PC-3 (cell line): ENCODE measurements around the gene TMEM171. TPM values are rescaled to one million over a fixed set of nuclear protein-coding genes. Genes with fewer than 3 reads are reported as not detected.

Source experiments
- ATAC-seq: fragments of 200-7000 bp; cut with Tn5 transposase; 2 replicates; pipeline ENCODE4 v1.9.1; 2020; ENCODE audit warnings: mild to moderate bottlenecking, moderate library complexity
- BruUV-seq: library from RNA; stranded (reverse); fragments of 400-500 nt; replicated peaks from 2 replicates; lab custom pipeline; 2021; lab: Mats Ljungman, UMichigan
- CTCF ChIA-PET: fragments of 300-600 bp; sonication (Branson Sonifier 250); formaldehyde crosslinking; loops from one replicate; lab custom pipeline; 2022; ENCODE audit warnings: antibody characterized with exemption; lab: Charles Lee
- POLR2A ChIA-PET: fragments of 300-600 bp; sonication (Branson Sonifier 250); formaldehyde crosslinking; loops from one replicate; lab custom pipeline; 2022; ENCODE audit warnings: antibody characterized with exemption; ENCODE audit not compliant: unreplicated experiment; lab: Charles Lee
- DNase-seq: peaks from one replicate; pipeline ENCODE4 v3.0.0-alpha.2; 2015
- H2AFZ ChIP-seq: fragments of 300-600 bp; sonication (generic); 2 replicates; pipeline ENCODE4 v1.6.0; 2016; ENCODE audit warnings: antibody characterized with exemption, low read length
- H3F3A ChIP-seq: fragments of 300-600 bp; sonication (generic); one replicate; pipeline ENCODE4 v1.6.0; 2017; ENCODE audit warnings: antibody characterized with exemption, low read length, control low read depth, mild to moderate bottlenecking; ENCODE audit not compliant: unreplicated experiment
- H3K27ac ChIP-seq: fragments of 300-600 bp; sonication (generic); 2 replicates; pipeline ENCODE4 v1.5.1; 2016; ENCODE audit warnings: mild to moderate bottlenecking, low read length
- H3K27me3 ChIP-seq: fragments of 300-600 bp; sonication (generic); 2 replicates; pipeline ENCODE4 v1.6.1; 2016; ENCODE audit warnings: low read length, mixed read lengths
- H3K36me3 ChIP-seq: fragments of 300-600 bp; sonication (generic); 2 replicates; pipeline ENCODE4 v1.6.1; 2016; ENCODE audit warnings: low read depth, mixed run types, low read length, mixed read lengths
- H3K4me1 ChIP-seq: fragments of 300-600 bp; sonication (generic); 2 replicates; pipeline ENCODE4 v1.5.1; 2016; ENCODE audit warnings: low read length; ENCODE audit not compliant: insufficient read depth
- H3K4me2 ChIP-seq: fragments of 300-600 bp; sonication (generic); 2 replicates; pipeline ENCODE4 v1.6.0; 2016; ENCODE audit warnings: low read length
- H3K4me3 ChIP-seq: fragments of 300-600 bp; sonication (generic); 2 replicates; pipeline ENCODE4 v1.5.1; 2016; ENCODE audit warnings: mild to moderate bottlenecking, low read length, mixed read lengths
- H3K79me2 ChIP-seq: fragments of 300-600 bp; sonication (generic); 2 replicates; pipeline ENCODE4 v1.6.1; 2017; ENCODE audit warnings: low read length, mixed read lengths
- H3K9ac ChIP-seq: fragments of 300-600 bp; sonication (generic); 2 replicates; pipeline ENCODE4 v1.6.0; 2016; ENCODE audit warnings: mild to moderate bottlenecking, low read length
- H3K9me2 ChIP-seq: fragments of 300-600 bp; sonication (generic); replicated peaks from 2 replicates; pipeline ENCODE4 v1.6.1; 2016; ENCODE audit warnings: mixed run types, low read length, mixed read lengths
- H3K9me3 ChIP-seq: fragments of 300-600 bp; sonication (generic); 2 replicates; pipeline ENCODE4 v1.6.1; 2016; ENCODE audit warnings: low read length, mixed read lengths
- H4K20me1 ChIP-seq: fragments of 300-600 bp; sonication (generic); 2 replicates; pipeline ENCODE4 v1.6.1; 2016; ENCODE audit warnings: low read length, mixed read lengths
- EZH2 ChIP-seq: fragments of 300-600 bp; sonication (generic); IDR thresholded peaks from one replicate; pipeline ENCODE4 v1.6.1; 2017; ENCODE audit warnings: antibody characterized with exemption, mild to moderate bottlenecking, low read length; ENCODE audit not compliant: unreplicated experiment
- EZH2phosphoT487 ChIP-seq: fragments of 300-600 bp; sonication (generic); IDR thresholded peaks from 2 replicates; pipeline ENCODE4 v1.6.1; 2018; ENCODE audit warnings: mild to moderate bottlenecking, antibody characterized with exemption, low read length, borderline replicate concordance
- intact Hi-C: fragments of 100-400 bp; cut with micrococcal nuclease; formaldehyde crosslinking; loops from 2 replicates; pipeline ENCODE4 v1.9.0; 2023
- total RNA-seq: library from RNA; depleted of rRNA; stranded (reverse); fragments of >200 nt; gene quantifications from 2 replicates; pipeline ENCODE4 v1.2.3, GENCODE V29; 2014
- TF ChIP-seq, protein P1 (sequence below): fragments of 300-600 bp; sonication (generic); conservative IDR thresholded peaks from 2 replicates; pipeline ENCODE4 v1.5.1; 2017; ENCODE audit warnings: antibody characterized with exemption, low read depth, mild to moderate bottlenecking, low read length

The TMEM171 gene
- total RNA-seq, 1 experiment from 2014 or later: 1.8 TPM

DNA sequence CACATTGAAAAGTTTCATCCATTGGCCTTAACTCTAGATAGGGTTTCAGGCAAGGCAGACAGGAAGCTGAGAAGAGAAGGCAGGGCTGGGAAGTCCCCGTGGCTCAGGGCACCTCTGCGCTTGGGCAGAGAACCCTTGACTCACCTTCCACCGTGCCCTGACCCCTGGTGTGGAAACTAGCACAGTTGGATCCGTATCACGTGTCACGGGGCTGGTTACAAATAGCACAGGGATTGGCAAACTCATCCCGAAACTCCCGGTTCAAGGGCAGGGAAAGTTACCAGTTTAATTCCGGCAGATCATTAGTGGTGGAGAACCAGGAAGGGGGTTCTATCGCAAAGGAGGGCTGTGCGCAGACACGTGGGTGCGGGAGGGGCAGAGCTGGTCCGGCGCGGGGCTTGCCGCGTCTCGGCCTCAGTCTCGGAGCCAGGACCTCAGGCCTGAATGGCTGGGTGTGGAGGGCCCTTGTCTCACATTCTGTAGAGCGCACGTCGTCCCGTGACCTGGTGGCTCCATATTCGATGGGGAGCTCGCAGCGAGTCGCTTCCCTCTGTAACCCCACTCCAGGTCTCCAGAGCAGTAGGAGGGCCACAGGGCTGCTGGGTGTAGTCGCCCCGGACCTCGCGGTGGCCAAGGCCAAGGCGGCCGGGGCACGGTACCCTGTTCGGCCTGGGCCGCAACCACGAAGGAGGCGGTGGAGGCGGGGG is 771 bp upstream of the TMEM171 start:
- ChIA-PET POLR2A (no interaction called here), CTCF (no interaction called here)
- TF ChIP-seq EZH2 (no peak), EZH2phosphoT487 (no peak)
- TF ChIP-seq, protein P1, sequence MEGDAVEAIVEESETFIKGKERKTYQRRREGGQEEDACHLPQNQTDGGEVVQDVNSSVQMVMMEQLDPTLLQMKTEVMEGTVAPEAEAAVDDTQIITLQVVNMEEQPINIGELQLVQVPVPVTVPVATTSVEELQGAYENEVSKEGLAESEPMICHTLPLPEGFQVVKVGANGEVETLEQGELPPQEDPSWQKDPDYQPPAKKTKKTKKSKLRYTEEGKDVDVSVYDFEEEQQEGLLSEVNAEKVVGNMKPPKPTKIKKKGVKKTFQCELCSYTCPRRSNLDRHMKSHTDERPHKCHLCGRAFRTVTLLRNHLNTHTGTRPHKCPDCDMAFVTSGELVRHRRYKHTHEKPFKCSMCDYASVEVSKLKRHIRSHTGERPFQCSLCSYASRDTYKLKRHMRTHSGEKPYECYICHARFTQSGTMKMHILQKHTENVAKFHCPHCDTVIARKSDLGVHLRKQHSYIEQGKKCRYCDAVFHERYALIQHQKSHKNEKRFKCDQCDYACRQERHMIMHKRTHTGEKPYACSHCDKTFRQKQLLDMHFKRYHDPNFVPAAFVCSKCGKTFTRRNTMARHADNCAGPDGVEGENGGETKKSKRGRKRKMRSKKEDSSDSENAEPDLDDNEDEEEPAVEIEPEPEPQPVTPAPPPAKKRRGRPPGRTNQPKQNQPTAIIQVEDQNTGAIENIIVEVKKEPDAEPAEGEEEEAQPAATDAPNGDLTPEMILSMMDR: no peak

DNA sequence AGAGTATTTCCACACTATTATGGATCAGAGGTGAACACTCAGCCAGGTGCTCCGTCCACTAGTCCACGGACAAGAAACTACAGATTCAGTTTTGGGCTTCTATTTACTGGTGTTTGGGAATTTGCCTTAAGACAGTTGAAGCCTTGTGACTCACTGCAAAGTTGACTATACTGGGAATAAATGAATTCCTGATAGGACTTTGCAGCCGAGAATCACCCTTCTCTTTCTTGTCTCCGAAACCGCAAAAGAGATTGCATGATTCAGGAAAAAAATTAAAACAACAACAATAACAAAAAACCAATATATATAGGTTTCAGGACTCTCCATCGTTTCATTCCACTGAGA is 716 bp downstream of the TMEM171 start:
- H3K79me2 ChIP-seq: no peaks in the 10 kb centered on the region
- intact Hi-C loops: no loop called here
- no peak for TF ChIP-seq EZH2phosphoT487
- TF ChIP-seq, protein P1: no peak
- TF ChIP-seq EZH2: no peak
- ATAC-seq (peak; percentile 42), DNase-seq (peak; percentile 39)
- H3K9me2 ChIP-seq: no peaks in the 10 kb centered on the region
- ChIA-PET CTCF (no interaction called here), POLR2A (no interaction called here)
- H3K4me3 ChIP-seq: peak overlapping the region; percentile 92
- H3K4me2 ChIP-seq: peak overlapping the region; percentile 100
- H3K27ac ChIP-seq: no peak overlapping the region
- no peaks in the 10 kb centered on the region for H3F3A ChIP-seq
- no peaks in the 10 kb centered on the region for H3K36me3 ChIP-seq
- H4K20me1 ChIP-seq: no peaks in the 10 kb centered on the region
- H2AFZ ChIP-seq: peak overlapping the region; percentile 99
- peak overlapping the region; percentile 61 for H3K9ac ChIP-seq
- no TSS peak for BruUV-seq
- H3K4me1 ChIP-seq: peaks cover 25% of the 10 kb centered on the region
- H3K27me3 ChIP-seq: no peaks in the 10 kb centered on the region
- no peaks in the 10 kb centered on the region for H3K9me3 ChIP-seq

More for the DNA sequence above, 771 bp upstream of the TMEM171 start:
- BruUV-seq: no TSS peak
- ATAC-seq: no peak
- Histone ChIP-seq H3F3A (no peaks in the 10 kb centered on the region), H3K9ac (no peak overlapping the region), H4K20me1 (no peaks in the 10 kb centered on the region), H3K79me2 (no peaks in the 10 kb centered on the region), H3K36me3 (no peaks in the 10 kb centered on the region), H3K27me3 (no peaks in the 10 kb centered on the region), H3K4me1 (peaks cover 40% of the 10 kb centered on the region), H3K27ac (no peak overlapping the region), H3K4me2 (no peak overlapping the region), H3K4me3 (no peak overlapping the region), H2AFZ (no peak overlapping the region), H3K9me2 (no peaks in the 10 kb centered on the region), H3K9me3 (no peaks in the 10 kb centered on the region)
- intact Hi-C loops: no loop called here
- DNase-seq: no peak
